ENCODE measurements around the gene UXT. TPM values are rescaled to one million over a fixed set of nuclear protein-coding genes. Genes with fewer than 3 reads are reported as not detected.
"Not testable (repeated sequence)": the region's sequence is repeated elsewhere in the genome, so short reads cannot be mapped to it uniquely, and the experiment has no call there.

Gene UXT, protein sequence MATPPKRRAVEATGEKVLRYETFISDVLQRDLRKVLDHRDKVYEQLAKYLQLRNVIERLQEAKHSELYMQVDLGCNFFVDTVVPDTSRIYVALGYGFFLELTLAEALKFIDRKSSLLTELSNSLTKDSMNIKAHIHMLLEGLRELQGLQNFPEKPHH
- 97.5 and 197 TPM in 2 replicates for total RNA-seq (2014; rRNA removed; shearing (Covaris generic))

DNA sequence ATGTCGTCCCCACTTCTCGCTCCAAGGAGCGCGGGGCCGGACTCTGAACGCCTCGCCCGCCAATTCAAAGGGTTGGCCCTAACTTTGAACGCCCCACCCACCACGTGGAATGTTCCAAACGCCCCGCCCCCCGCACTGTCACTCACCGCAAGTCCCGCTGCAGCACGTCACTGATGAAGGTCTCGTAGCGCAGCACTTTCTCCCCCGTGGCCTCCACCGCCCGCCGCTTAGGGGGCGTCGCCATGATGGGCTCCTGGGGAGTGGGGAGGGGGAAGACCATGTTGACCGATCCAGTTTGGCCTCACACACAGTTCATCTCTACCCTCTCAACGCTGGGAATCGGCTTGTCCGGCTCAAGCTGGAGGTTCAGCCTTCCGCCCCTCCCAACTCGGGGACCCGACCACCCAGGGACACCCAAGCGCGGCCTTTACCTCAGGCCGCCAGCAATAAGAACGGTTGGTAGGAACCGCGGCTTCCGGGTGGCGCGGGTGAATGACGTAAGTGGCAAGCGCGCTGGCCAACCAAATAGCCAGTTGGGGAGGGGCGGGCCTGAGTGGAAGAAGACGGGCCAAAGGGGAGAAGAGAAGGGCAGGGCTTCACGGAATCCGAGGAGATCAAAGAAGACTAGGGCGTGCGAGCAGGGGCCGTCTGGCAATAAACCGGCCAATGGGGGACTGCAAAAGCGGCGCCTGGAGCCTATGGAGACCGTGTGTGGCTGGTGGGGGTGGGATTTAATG, at the start of gene UXT:
TSS of gene UXT (minus strand) at position 497 of the 737 bp plus-strand sequence. CDS start at position 244, 253 bp downstream.
- H3K27ac ChIP-seq, result peak within 1 kb of the TSS; percentile 99
- H3K9me3 ChIP-seq (replicated peaks), result no peaks in the 10 kb centered on the region

DNA sequence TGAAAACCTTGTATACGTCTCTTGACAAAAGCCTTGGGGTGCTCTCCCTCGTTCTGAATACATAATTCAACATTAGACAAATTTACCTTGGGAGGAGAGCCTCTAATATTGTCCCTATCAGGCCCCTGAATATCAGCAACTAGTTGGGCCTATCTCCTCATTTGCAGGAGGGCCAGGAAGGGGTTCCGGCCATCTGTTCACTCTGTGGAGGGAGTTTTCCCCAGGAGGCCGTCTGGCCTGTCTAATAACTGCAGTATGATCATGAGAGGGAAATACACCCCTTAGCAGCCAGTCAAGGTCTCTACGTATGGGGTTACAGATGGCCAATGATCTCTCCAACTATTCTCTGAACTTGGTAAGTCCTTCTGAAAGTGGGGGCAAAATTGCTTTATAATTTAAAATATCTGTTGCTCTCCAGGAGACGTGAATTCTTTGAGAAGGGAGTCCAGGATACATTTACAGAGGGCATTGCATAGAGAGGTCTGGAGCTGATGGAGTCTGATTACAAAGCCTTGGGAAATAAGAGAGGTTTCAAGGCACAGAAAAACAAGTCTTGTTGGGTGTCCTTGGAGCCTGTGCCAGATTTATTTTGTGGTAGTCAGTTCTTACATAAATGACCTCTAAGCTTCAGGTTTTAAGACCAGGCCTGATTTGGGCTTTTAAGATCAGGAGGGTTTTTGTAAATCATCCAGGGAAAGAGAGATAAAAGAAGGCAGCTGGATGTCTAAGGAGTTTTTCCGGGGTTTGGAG, 48.2 kb upstream of the UXT start:
- no peaks in the 10 kb centered on the region for H3K9me3 ChIP-seq (replicated peaks)
- no peaks in the 10 kb centered on the region for H3K27me3 ChIP-seq (replicated peaks)
- H3K4me3 ChIP-seq, result no peak overlapping the region
- H3K36me3 ChIP-seq, result no peaks in the 10 kb centered on the region
- no peak overlapping the region for H3K27ac ChIP-seq
- DNase-seq (ENCODE audit: low read depth in 1 of 2, low spot score in 2 of 2), result no peak
- H3K4me1 ChIP-seq (replicated peaks), result no peaks in the 10 kb centered on the region

More for the DNA sequence above, at the start of gene UXT:
- Histone ChIP-seq H3K4me1 (replicated peaks) (peaks cover 15% of the 10 kb centered on the region), H3K4me3 (peak within 1 kb of the TSS; percentile 72), H3K36me3 (peaks cover 5% of the 10 kb centered on the region), H3K27me3 (replicated peaks) (no peaks in the 10 kb centered on the region)
- peak; percentile 94 to 95 for DNase-seq (ENCODE audit: low read depth in 1 of 2, low spot score in 2 of 2)

DNA sequence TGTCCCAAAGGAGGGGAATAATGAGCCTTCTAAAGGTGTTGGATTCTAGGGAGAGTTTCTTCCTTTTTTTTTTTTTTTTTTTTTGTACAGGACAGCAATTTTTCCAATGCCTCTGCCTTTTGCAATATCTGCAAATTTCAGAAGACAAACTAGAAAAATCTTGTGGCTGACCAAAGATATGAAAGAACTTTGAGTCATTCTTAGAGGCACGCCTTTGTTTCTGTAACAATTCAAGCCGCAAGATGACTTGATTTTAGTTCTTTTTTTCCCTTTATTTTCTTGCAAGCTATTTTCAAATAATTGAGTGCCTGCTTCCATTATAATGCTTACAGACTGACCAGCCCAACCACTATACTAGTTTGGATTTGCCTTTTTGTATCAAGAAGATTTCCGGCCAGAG, 47.6 kb upstream of the UXT start:
- DNase-seq (ENCODE audit: low read depth in 1 of 2, low spot score in 2 of 2), result no peak
- no peaks in the 10 kb centered on the region for H3K36me3 ChIP-seq
- H3K4me1 ChIP-seq (replicated peaks), result no peaks in the 10 kb centered on the region
- H3K27ac ChIP-seq, result no peak overlapping the region
- H3K9me3 ChIP-seq (replicated peaks), result no peaks in the 10 kb centered on the region
- H3K27me3 ChIP-seq (replicated peaks), result no peaks in the 10 kb centered on the region
- no peak overlapping the region for H3K4me3 ChIP-seq

DNA sequence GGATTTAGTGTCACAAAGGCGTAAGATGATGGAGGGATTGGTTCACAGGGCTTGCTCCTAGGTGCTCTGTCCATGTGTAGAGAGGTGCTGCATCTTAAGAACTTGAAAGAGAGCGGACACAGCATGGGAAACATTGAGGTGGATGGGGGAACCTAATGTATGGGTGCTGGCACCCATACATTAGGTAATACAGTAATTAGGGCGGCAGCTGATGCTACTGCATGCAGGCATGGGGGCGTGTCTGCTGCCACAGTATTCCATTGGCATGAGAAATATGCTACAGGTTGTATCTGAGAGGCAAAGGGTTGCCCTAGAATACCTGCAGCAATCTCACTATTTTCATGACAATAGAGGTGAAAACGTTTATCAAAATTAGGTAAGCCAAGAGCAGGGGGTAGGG, 45.8 kb upstream of the UXT start:
- Histone ChIP-seq H3K27ac (no peak overlapping the region), H3K4me3 (no peak overlapping the region), H3K9me3 (replicated peaks) (no peaks in the 10 kb centered on the region), H3K36me3 (no peaks in the 10 kb centered on the region), H3K4me1 (replicated peaks) (no peaks in the 10 kb centered on the region), H3K27me3 (replicated peaks) (no peaks in the 10 kb centered on the region)
- no peak for DNase-seq (ENCODE audit: low read depth in 1 of 2, low spot score in 2 of 2)

DNA sequence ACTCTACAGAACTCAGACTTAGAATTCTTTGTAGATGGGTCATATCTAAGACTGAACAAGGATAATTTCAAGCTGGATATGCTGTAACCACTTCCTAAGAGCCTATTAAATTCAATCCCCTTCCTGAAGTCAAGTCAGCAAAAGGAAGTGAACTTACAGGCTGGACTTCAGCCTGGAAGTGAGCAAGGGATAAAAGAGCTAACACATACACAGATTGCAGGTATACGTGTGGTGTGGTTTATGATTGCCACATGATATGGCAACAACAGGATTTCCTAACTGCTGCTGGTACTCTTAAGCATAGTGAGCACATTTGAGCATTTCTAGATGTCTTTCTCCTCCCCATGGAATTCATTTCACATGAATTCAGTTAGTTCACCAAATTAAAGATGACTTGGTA, 38.2 kb upstream of the UXT start:
- Histone ChIP-seq H3K27ac (no peak overlapping the region), H3K9me3 (replicated peaks) (no peaks in the 10 kb centered on the region), H3K4me1 (replicated peaks) (no peaks in the 10 kb centered on the region), H3K27me3 (replicated peaks) (no peaks in the 10 kb centered on the region), H3K36me3 (no peaks in the 10 kb centered on the region), H3K4me3 (no peak overlapping the region)
- no peak for DNase-seq (ENCODE audit: low read depth in 1 of 2, low spot score in 2 of 2)

DNA sequence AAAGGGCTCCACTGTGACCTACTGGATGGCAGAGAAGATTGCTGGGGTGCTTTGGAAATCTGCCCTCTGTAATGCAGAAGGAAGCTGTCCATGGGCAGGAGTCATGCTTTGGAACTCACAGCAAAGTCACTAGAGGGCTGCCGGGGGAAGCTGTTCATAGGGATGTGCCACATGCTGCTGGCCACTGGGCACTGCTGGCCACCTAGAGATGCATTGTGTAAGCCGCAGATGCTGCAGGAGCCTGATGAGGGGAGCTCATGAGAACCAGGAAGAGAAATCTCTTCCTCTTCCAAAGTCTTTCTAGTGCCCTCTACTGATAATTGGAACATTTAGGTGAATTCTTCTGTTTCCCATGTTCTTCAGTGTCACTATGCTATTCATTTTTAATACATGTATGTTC, 31.2 kb upstream of the UXT start:
- Histone ChIP-seq H3K4me3 (no peak overlapping the region), H3K27me3 (replicated peaks) (no peaks in the 10 kb centered on the region), H3K9me3 (replicated peaks) (no peaks in the 10 kb centered on the region), H3K36me3 (no peaks in the 10 kb centered on the region), H3K4me1 (replicated peaks) (no peaks in the 10 kb centered on the region), H3K27ac (no peak overlapping the region)
- DNase-seq (ENCODE audit: low read depth in 1 of 2, low spot score in 2 of 2), result no peak

DNA sequence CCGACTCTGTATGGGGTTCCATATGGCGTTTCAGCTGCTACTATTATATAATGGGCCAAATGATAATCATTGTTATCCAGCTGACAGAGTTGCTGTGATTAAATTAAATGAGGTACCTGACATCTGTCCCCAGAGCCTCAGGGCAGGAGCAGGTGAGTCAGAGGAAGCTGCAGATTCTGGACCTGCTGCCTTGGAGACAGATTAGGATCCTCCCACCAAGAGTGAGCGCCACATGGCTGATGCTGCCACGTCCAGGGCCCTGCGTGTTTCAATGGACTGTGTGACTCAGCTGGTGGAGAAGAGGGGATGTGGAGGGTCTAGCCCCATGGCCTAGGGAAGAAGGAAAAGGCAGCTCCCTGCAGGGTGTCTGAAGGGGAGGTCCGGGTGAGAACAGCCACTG, 28.3 kb upstream of the UXT start:
- Histone ChIP-seq H3K4me3 (no peak overlapping the region), H3K27me3 (replicated peaks) (no peaks in the 10 kb centered on the region), H3K4me1 (replicated peaks) (no peaks in the 10 kb centered on the region), H3K36me3 (no peaks in the 10 kb centered on the region), H3K9me3 (replicated peaks) (no peaks in the 10 kb centered on the region), H3K27ac (no peak overlapping the region)
- DNase-seq (ENCODE audit: low read depth in 1 of 2, low spot score in 2 of 2), result no peak

DNA sequence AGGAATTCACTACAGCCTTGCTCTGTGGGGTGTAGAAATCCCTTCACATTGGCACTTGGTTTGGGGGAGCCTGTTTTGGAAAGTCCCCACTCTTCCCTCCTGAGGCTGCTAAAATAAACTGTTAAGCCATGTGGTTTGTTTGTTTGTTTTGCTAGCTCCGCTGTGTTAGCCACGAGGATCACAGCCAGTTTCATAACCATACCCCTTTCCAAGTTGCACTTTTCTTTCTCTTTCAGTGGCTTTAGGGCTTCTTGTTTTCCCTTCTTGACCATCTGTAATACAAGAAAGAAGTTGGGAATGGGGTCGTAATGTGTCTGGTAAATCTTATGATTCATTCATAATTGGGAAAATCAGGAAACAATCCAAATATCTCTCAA, 24.8 kb upstream of the UXT start:
- no peaks in the 10 kb centered on the region for H3K9me3 ChIP-seq (replicated peaks)

DNA sequence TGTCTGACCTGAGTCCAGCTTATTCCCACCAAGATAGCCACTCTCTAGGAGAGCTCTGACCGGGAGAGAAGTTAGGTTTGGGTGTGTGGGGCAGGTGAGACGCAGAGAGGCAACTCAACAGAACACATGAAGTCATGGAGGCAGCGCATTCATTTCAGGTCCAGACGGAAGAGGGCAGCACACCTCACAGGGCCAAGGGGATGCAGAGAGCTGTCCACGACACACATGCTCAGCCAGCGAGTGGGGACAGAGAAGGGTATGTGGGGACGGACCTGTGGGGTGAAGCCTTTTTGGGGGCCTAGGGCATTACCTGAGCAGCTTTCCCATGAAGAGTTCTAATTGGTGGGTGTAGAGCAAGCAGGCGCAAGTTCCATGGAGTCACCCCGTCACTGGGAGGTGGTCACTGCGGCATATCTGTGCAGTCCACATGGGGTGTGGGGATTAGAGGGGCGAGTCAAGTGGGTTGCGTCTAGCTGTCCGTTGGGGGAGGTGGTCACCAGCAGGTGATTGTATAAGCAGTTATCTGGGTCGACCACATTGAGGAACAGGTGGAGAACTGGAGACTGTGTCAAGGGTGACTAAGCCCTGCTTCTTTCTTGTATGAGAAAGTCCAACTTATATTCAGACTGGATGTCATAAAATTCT, 24.3 kb upstream of the UXT start:
- Histone ChIP-seq H3K27ac (no peak overlapping the region), H3K36me3 (no peaks in the 10 kb centered on the region), H3K27me3 (replicated peaks) (no peaks in the 10 kb centered on the region), H3K4me3 (no peak overlapping the region), H3K9me3 (replicated peaks) (no peaks in the 10 kb centered on the region), H3K4me1 (replicated peaks) (no peaks in the 10 kb centered on the region)
- DNase-seq (ENCODE audit: low read depth in 1 of 2, low spot score in 2 of 2), result no peak

More for the DNA sequence above, 24.8 kb upstream of the UXT start:
- Histone ChIP-seq H3K36me3 (no peaks in the 10 kb centered on the region), H3K27ac (no peak overlapping the region), H3K4me3 (no peak overlapping the region), H3K4me1 (replicated peaks) (no peaks in the 10 kb centered on the region), H3K27me3 (replicated peaks) (no peaks in the 10 kb centered on the region)
- no peak for DNase-seq (ENCODE audit: low read depth in 1 of 2, low spot score in 2 of 2)

DNA sequence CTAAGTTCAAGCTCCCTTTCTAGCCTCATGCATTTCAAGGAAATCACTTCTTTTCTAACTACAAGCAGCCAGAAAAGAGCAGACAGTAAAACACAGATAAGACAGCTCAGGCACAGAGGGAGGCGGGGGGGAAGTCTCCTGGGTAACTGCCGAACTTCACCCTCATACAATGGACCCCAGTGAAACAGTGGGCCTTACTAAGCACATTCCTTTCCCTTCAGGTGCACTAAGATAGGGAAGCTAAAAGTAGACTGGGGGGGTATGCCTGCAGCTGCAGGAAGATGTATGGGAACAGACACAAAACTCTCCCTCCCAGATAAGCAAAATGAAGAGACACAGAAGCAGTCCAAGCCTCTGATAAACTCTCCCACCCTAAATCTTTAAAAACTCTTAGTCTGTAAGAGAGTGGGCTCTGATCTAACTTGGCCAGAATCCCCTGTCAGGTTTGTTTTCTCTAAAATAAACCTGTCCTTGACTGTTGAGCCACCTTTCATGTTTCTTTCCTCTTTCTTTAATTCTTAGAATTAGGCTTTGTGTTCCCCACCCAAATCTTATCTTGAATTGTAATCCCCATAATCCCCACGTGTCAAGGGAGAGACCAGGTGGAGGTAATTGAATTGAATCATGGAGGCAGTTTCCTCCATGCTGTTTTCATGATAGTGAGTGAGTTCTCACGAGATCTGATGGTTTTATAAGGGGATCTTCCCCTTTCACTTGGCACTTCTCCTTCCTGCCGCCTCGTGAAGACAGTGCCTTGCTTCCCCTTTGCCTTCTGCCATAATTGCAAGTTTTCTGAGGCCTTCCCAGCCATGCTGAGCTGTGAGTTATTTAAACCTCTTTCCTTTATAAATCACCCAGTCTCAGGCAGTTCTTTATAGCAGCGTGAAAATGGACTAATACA, 17.2 kb upstream of the UXT start:
- not testable (repeated sequence) for H3K27me3 ChIP-seq (replicated peaks); H3K36me3 ChIP-seq; H3K9me3 ChIP-seq (replicated peaks); H3K4me1 ChIP-seq (replicated peaks); H3K27ac ChIP-seq; H3K4me3 ChIP-seq; DNase-seq (ENCODE audit: low read depth in 1 of 2, low spot score in 2 of 2)

DNA sequence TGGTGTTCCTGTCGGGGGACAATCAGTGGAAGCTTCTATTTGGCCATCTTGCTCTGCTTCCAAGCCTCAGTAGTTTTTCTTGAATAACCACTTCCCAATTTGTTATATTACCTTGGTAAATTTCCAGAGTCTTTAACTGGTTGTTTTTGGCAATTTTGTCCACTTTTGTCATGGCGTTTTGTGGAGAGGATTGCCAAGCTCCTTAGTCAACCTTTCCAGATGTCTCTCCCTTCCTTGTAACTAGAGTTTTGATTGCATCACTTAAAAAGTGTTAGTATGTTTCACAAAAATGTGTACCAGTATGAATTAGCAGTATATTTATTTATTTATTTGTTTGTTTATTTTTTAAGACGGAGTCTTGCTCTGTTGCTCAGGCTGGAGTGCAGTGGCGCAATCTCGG, 15.8 kb upstream of the UXT start:
- Histone ChIP-seq H3K9me3 (replicated peaks) (no peaks in the 10 kb centered on the region), H3K4me1 (replicated peaks) (no peaks in the 10 kb centered on the region), H3K36me3 (no peaks in the 10 kb centered on the region), H3K4me3 (no peak overlapping the region), H3K27ac (no peak overlapping the region), H3K27me3 (replicated peaks) (no peaks in the 10 kb centered on the region)
- DNase-seq (ENCODE audit: low read depth in 1 of 2, low spot score in 2 of 2), result no peak

DNA sequence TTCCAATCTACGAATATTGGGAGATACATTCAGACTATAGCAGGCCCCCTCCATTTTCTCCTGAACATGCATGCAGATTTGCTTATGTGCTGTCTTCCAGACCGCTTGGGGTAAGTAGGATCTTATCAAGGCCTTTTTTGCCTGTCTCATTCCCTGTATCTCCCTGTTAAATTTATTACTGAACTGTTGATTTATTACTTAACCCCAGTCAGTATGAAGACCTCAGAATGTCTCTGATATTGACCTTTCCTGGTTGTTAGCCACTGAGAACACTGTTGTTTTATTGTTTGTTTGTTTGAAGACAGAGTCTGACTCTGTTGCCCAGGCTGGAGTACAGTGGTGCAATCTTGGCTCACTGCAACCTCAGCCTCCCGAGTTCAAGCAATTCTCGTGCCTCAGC, 6.8 kb upstream of the UXT start:
- not testable (repeated sequence) for H3K9me3 ChIP-seq (replicated peaks); H3K4me3 ChIP-seq; H3K27me3 ChIP-seq (replicated peaks); H3K27ac ChIP-seq; H3K36me3 ChIP-seq; DNase-seq (ENCODE audit: low read depth in 1 of 2, low spot score in 2 of 2)
- peaks cover 10% of the 10 kb centered on the region for H3K4me1 ChIP-seq (replicated peaks)

DNA sequence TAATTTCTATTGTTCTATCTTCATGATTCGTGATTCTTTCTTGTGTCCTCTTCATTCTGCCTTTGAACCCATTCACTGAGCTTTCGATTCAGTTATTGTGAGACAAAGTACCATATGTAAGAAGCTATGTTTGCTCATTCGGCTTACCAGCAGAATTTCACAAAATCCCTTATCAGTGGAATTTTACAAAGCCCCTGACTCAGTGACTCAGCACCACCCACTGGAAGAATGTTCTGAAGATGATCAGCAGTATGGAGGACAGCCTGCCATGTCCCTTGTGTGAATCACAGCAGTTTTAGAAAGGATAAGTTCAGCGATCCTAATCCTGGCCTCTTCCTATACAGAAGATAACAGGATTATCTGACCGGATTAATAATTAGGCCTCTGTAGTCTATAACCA, 5.8 kb upstream of the UXT start:
- no peak overlapping the region for H3K27ac ChIP-seq
- no peak overlapping the region for H3K4me3 ChIP-seq
- no peaks in the 10 kb centered on the region for H3K36me3 ChIP-seq
- no peak for DNase-seq (ENCODE audit: low read depth in 1 of 2, low spot score in 2 of 2)
- H3K4me1 ChIP-seq (replicated peaks), result peaks cover 10% of the 10 kb centered on the region
- no peaks in the 10 kb centered on the region for H3K27me3 ChIP-seq (replicated peaks)
- H3K9me3 ChIP-seq (replicated peaks), result no peaks in the 10 kb centered on the region
